ENCODE measurements around the gene PCDH19.

The PCDH19 gene

GRCh38 chrX:100296183-100296753 lies 113.8 kb downstream of the PCDH19 start:
- DNase-seq: no peak

GRCh38 chrX:100294965-100295364 lies 115.1 kb downstream of the PCDH19 start:
- no peak for DNase-seq

GRCh38 chrX:100289066-100289558 lies 121.0 kb downstream of the PCDH19 start:
- no peak for DNase-seq

GRCh38 chrX:100277231-100277630 lies 132.8 kb downstream of the PCDH19 start:
- no peak for DNase-seq

- no peak for DNase-seq
These were observed 135.2 kb downstream of the PCDH19 start for GRCh38 chrX:100274916-100275315.

GRCh38 chrX:100265179-100265578 lies 144.9 kb downstream of the PCDH19 start:
- DNase-seq: no peak

- DNase-seq: no peak
These were observed 145.9 kb downstream of the PCDH19 start for GRCh38 chrX:100264200-100264599.

GRCh38 chrX:100263650-100264049 lies 146.4 kb downstream of the PCDH19 start:
- no peak for DNase-seq

- DNase-seq: no peak
These were observed 161.1 kb downstream of the PCDH19 start for GRCh38 chrX:100248885-100249493.

- DNase-seq: no peak
These were observed 162.2 kb downstream of the PCDH19 start for GRCh38 chrX:100247826-100248225.

GRCh38 chrX:100244681-100245080 lies 165.4 kb downstream of the PCDH19 start:
- DNase-seq: no peak
